ENCODE data around the gene SPINK4.

Gene SPINK4

GRCh38 chr9:33229359-33230114, 10.4 kb upstream of the SPINK4 start:
- DNase-seq (ENCODE audit: low read depth): no peak

GRCh38 chr9:33230756-33231622, 9.0 kb upstream of the SPINK4 start:
- no peak for DNase-seq (ENCODE audit: low read depth)

GRCh38 chr9:33231623-33231942, 8.4 kb upstream of the SPINK4 start:
- no peak for DNase-seq (ENCODE audit: low read depth)

- DNase-seq (ENCODE audit: low read depth): no peak
Measured at GRCh38 chr9:33232815-33233214, 7.2 kb upstream of the SPINK4 start.

GRCh38 chr9:33233626-33234342, 6.2 kb upstream of the SPINK4 start:
- DNase-seq (ENCODE audit: low read depth): no peak

GRCh38 chr9:33234511-33235467, 5.2 kb upstream of the SPINK4 start:
- DNase-seq (ENCODE audit: low read depth): no peak

- no peak for DNase-seq (ENCODE audit: low read depth)
Measured at GRCh38 chr9:33236571-33236970, 3.4 kb upstream of the SPINK4 start.

- no peak for DNase-seq (ENCODE audit: low read depth)
Measured at GRCh38 chr9:33241298-33241697, 1.3 kb downstream of the SPINK4 start.

- DNase-seq (ENCODE audit: low read depth): no peak
Measured at GRCh38 chr9:33242609-33243134, 2.7 kb downstream of the SPINK4 start.

- no peak for DNase-seq (ENCODE audit: low read depth)
Measured at GRCh38 chr9:33244137-33244784, 4.3 kb downstream of the SPINK4 start.

GRCh38 chr9:33245341-33245740, 5.4 kb downstream of the SPINK4 start:
- no peak for DNase-seq (ENCODE audit: low read depth)

- DNase-seq (ENCODE audit: low read depth): no peak
Measured at GRCh38 chr9:33246269-33246860, 6.4 kb downstream of the SPINK4 start.

GRCh38 chr9:33248606-33249005, 8.6 kb downstream of the SPINK4 start:
- DNase-seq (ENCODE audit: low read depth): no peak

- DNase-seq (ENCODE audit: low read depth): no peak
Measured at GRCh38 chr9:33249087-33249658, 9.2 kb downstream of the SPINK4 start.

- DNase-seq (ENCODE audit: low read depth): no peak
Measured at GRCh38 chr9:33249983-33250382, 10.0 kb downstream of the SPINK4 start.

GRCh38 chr9:33250458-33250995, 10.6 kb downstream of the SPINK4 start:
- DNase-seq (ENCODE audit: low read depth): no peak

GRCh38 chr9:33254211-33254610, 14.2 kb downstream of the SPINK4 start:
- no peak for DNase-seq (ENCODE audit: low read depth)

GRCh38 chr9:33255014-33255413, 15.0 kb downstream of the SPINK4 start:
- DNase-seq (ENCODE audit: low read depth): no peak

GRCh38 chr9:33255471-33255870, 15.5 kb downstream of the SPINK4 start:
- DNase-seq (ENCODE audit: low read depth): no peak

GRCh38 chr9:33256236-33256635, 16.3 kb downstream of the SPINK4 start:
- no peak for DNase-seq (ENCODE audit: low read depth)
